Breast epithelium (tissue), 4 donors: ENCODE measurements around the gene TSPO. TPM values are rescaled to one million over a fixed set of nuclear protein-coding genes. Genes with fewer than 3 reads are reported as not detected.

Experiments
- DNase-seq, 2 donors: peaks; one replicate each; pipeline ENCODE4 v3.0.0-alpha.2; 2019; ENCODE audit warnings: low spot score in 2 of 2
- H3K27ac ChIP-seq, 2 donors: fragments of 200-600 bp; sonication (generic) in 1 of 2; one replicate each; pipeline ENCODE4 v1.5.1; 2016 to 2019; ENCODE audit warnings: mild to moderate bottlenecking in 1 of 2
- H3K27me3 ChIP-seq, 2 donors: fragments of 200-600 bp; sonication (generic) in 1 of 2; one replicate each; pipeline versions ENCODE4 v1.5.1 to v1.6.0; 2017 to 2019; ENCODE audit warnings: control low read depth in 1 of 2, mild to moderate bottlenecking in 1 of 2
- H3K36me3 ChIP-seq: fragments of 200-600 bp; one replicate; pipeline ENCODE4 v1.5.1; 2019
- H3K4me1 ChIP-seq, 2 donors: fragments of 200-600 bp; sonication (generic); one replicate each; pipeline ENCODE4 v1.5.1; 2016 to 2019; ENCODE audit warnings: control low read depth in 1 of 2
- H3K4me3 ChIP-seq, 3 donors: fragments of 200-600 bp; sonication (generic); 1 replicate in 2 of 3; 2 replicates in 1 of 3; pipeline ENCODE4 v1.5.1; 2016 to 2019; ENCODE audit warnings: mild to moderate bottlenecking in 3 of 3, moderate library complexity in 2 of 3
- H3K9me3 ChIP-seq, 2 donors: fragments of 200-600 bp; sonication (generic) in 1 of 2; one replicate each; pipeline ENCODE4 v1.5.1; 2016 to 2019; ENCODE audit warnings: control low read depth in 1 of 2
- POLR2A ChIP-seq: fragments of 450-650 bp; IDR thresholded peaks from one replicate; pipeline ENCODE4 v1.6.1; 2016; ENCODE audit warnings: antibody characterized with exemption, mild to moderate bottlenecking, moderate library complexity
- POLR2AphosphoS5 ChIP-seq, 3 donors: sonication (generic); formaldehyde crosslinking; IDR thresholded peaks; one replicate each; pipeline ENCODE4 v1.6.1; 2017; ENCODE audit warnings: antibody characterized with exemption in 3 of 3
- intact Hi-C: fragments of 100-400 bp; cut with DNase I; formaldehyde crosslinking; loops from one replicate; pipeline ENCODE4 v1.15.1; 2023; ENCODE audit warnings: low total_unique reads
- total RNA-seq, 3 donors: library from RNA; depleted of rRNA; stranded (reverse); fragments of >200 nt; gene quantifications; one replicate each; pipeline ENCODE4 v1.1.0, GENCODE V29; 2016
- TF ChIP-seq, protein P1 (sequence below), 3 donors: fragments of 450-650 bp; IDR thresholded peaks; one replicate each; pipeline ENCODE4 v1.5.1; 2016 to 2017; ENCODE audit warnings: antibody characterized with exemption in 3 of 3, mild to moderate bottlenecking in 3 of 3, moderate library complexity in 3 of 3

TSPO gene
- total RNA-seq, 3 donors from 2014 or later = 250 to 468 (median 284) TPM

DNA sequence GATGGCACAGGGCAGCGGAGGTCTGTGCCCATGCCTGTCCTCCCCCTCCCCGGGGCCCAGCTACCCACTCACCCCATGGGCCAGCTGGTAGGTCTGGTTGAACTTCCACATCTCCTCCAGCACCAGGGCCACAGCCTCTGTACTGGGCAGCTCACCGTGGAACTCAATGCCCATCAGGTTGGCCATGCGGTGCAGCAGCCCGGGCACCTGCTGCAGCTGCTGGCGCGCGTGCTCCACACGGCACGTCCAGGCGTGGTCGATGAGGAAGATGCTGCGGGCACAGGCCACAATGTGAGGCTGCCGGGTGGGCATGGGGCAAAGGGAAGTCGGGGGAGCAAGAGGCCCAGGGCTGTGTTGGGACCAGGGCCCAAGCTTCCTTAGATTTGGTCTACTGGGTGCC, 29.3 kb downstream of the TSPO start:
- Histone ChIP-seq H3K4me3 (no peak overlapping the region), H3K27me3 (no peaks in the 10 kb centered on the region), H3K4me1 (no peaks in the 10 kb centered on the region), H3K27ac (no peak overlapping the region), H3K9me3 (no peaks in the 10 kb centered on the region), H3K36me3 (no peaks in the 10 kb centered on the region)
- TF ChIP-seq, protein P1, sequence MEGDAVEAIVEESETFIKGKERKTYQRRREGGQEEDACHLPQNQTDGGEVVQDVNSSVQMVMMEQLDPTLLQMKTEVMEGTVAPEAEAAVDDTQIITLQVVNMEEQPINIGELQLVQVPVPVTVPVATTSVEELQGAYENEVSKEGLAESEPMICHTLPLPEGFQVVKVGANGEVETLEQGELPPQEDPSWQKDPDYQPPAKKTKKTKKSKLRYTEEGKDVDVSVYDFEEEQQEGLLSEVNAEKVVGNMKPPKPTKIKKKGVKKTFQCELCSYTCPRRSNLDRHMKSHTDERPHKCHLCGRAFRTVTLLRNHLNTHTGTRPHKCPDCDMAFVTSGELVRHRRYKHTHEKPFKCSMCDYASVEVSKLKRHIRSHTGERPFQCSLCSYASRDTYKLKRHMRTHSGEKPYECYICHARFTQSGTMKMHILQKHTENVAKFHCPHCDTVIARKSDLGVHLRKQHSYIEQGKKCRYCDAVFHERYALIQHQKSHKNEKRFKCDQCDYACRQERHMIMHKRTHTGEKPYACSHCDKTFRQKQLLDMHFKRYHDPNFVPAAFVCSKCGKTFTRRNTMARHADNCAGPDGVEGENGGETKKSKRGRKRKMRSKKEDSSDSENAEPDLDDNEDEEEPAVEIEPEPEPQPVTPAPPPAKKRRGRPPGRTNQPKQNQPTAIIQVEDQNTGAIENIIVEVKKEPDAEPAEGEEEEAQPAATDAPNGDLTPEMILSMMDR (IDR thresholded peaks at IDR 0.05) = no peak
- TF ChIP-seq POLR2A = no peak
- TF ChIP-seq POLR2AphosphoS5 (IDR thresholded peaks at IDR 0.05) = no peak
- no peak for DNase-seq
- intact Hi-C loops = no loop called here

DNA sequence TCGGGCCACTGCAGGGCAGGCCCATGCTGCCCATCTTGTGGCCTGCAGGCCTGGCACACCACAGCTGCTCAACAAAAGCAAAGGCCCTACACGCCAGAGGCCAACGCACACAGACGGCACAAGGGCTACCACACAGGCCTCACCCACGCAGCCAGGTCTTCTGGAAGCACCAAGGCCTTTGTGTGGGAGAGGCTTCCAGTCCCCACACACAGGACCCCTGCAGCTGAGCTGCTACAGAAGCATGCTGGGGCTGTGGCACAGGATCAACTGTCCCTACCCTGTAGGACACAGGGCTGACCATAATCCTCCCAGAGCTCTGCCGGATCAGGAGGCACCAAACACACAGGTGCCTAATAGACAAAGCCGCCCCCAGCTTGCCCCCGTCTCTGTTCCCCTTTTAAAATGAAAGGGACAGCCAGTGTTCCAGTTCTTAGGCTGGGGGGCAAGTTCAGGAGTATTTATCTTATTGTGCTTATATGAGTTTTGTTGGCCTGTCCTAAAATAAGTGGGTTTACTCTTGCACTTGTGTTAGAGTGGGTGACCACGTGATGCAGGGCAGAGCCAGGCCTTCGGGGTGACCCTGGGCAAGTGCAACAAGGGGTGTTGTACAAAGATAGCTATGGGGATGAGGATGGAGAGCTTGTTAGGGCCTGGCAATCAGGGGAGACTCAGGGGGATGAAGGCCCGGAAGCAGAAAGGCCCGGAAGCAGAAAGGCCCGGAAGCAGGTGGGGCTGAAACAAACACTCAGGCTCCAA, 30.1 kb downstream of the TSPO start:
- Histone ChIP-seq H3K9me3 (no peaks in the 10 kb centered on the region), H3K36me3 (no peaks in the 10 kb centered on the region)

DNA sequence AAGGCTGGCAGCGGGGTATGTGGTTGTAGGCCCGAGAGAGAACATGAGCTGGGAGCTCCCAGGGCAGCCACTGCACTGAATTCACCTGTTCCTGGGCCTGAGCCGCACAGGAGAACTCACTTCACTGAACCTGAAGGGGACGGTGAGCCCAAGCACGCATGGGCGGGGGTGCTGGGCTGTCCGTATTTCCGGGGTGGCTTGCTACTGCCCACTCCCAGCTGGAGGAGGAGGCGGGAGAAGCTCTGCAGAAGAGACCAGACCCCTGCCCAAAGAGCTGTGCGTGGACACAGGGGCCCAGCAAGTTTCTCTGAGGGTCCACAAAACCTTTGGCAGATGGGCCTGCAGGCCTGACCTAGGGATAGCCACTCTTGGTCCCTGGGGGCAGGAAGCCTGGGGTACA, 30.8 kb downstream of the TSPO start:
- H3K36me3 ChIP-seq = no peaks in the 10 kb centered on the region
- TF ChIP-seq POLR2AphosphoS5 (IDR thresholded peaks at IDR 0.05) = no peak
- no peak for TF ChIP-seq POLR2A
- TF ChIP-seq, protein P1 (IDR thresholded peaks at IDR 0.05) = no peak
- no peaks in the 10 kb centered on the region for H3K27me3 ChIP-seq
- DNase-seq = no peak
- no peak overlapping the region for H3K27ac ChIP-seq
- intact Hi-C loops = no loop called here
- no peak overlapping the region for H3K4me3 ChIP-seq
- H3K9me3 ChIP-seq = no peaks in the 10 kb centered on the region
- no peaks in the 10 kb centered on the region for H3K4me1 ChIP-seq

More for the DNA sequence above, 30.1 kb downstream of the TSPO start:
- DNase-seq = no peak
- no peak overlapping the region for H3K27ac ChIP-seq
- TF ChIP-seq POLR2A (no peak), POLR2AphosphoS5 (IDR thresholded peaks at IDR 0.05) (no peak)
- TF ChIP-seq, protein P1 (IDR thresholded peaks at IDR 0.05) = no peak
- intact Hi-C loops = no loop called here
- H3K4me1 ChIP-seq = no peaks in the 10 kb centered on the region
- H3K4me3 ChIP-seq = no peak overlapping the region
- no peaks in the 10 kb centered on the region for H3K27me3 ChIP-seq

DNA sequence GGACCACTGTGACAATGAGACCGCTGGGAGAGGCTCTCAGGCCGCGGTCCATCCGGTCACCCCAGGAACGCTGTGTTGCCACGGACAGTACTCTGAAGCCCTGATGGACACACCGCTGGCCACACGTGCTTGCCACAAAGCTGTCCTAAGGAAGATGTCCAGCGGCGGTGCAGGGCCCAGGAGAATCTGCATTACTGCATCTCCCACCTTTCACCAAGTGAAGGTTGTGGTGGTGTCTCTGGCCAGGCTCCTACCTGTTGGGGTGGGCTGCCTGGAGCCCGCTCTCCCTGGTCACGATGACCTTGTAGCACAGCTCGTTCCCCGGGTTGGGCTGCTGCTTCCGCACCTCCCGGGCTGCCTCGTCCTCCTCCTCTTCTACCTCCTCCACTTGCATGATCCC, 31.4 kb downstream of the TSPO start:
- no peaks in the 10 kb centered on the region for H3K27me3 ChIP-seq
- intact Hi-C loops = no loop called here
- no peak for DNase-seq
- H3K4me1 ChIP-seq = no peaks in the 10 kb centered on the region
- H3K27ac ChIP-seq = no peak overlapping the region
- TF ChIP-seq POLR2A (no peak), POLR2AphosphoS5 (IDR thresholded peaks at IDR 0.05) (no peak)
- TF ChIP-seq, protein P1 (IDR thresholded peaks at IDR 0.05) = no peak
- H3K36me3 ChIP-seq = no peaks in the 10 kb centered on the region
- no peak overlapping the region for H3K4me3 ChIP-seq
- H3K9me3 ChIP-seq = no peaks in the 10 kb centered on the region

DNA sequence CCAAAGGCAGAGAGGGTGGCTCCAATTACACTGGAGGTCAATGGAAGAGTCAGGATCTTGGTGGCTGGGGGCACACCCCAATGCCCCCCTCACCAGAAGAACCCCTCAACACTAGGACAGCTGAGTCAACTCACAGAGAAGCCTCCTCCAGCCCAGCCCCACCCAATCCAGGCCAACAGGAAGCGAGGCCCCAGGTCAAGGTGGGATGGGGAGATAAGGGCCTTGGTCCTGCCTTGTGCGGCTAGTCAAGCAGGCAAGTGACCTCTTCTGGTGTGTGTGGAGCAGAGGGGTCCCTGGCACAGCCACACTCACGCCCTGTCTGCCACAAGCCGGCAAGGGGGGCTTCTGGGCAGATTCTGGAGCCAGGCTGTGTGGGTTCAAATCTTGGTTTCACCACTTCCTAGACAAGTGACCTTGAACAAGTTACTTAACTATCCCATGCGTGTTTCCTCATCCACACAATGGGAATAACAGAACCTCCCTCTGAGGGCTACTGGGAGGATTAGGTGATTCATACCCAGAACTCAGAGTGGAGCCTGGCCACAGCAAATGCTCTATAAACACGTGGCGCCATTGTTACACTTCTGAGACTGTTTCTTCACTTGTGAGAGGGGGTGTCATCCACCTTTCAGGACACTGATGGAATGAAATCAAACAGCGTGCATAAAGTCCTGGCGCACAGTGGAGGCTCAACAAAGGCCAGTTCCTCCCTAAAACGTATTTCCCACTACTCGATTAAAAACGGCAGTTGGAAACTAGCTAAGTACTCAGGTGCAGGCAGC, 32.3 kb downstream of the TSPO start:
- no peak for DNase-seq
- no peak for TF ChIP-seq POLR2AphosphoS5 (IDR thresholded peaks at IDR 0.05)
- TF ChIP-seq POLR2A = no peak
- TF ChIP-seq, protein P1 (IDR thresholded peaks at IDR 0.05) = no peak
- Histone ChIP-seq H3K27me3 (no peaks in the 10 kb centered on the region), H3K36me3 (no peaks in the 10 kb centered on the region), H3K27ac (no peak overlapping the region), H3K4me3 (no peak overlapping the region), H3K9me3 (no peaks in the 10 kb centered on the region), H3K4me1 (no peaks in the 10 kb centered on the region)
- intact Hi-C loops = no loop called here
